HCT116 (cell line): ENCODE measurements around the gene LLGL2. TPM values are rescaled to one million over a fixed set of nuclear protein-coding genes. Genes with fewer than 3 reads are reported as not detected.
A peak's percentile ranks its signal among the peaks of the same experiment; 100 is the strongest.

ENCODE experiments used
- ATAC-seq: fragments of 200-7000 bp; cut with Tn5 transposase; 2 replicates; pipeline ENCODE4 v1.9.1; 2020; ENCODE audit warnings: mild to moderate bottlenecking, moderate library complexity
- BruUV-seq: library from RNA; stranded (reverse); fragments of 400-500 nt; replicated peaks from 2 replicates; lab custom pipeline; 2021; lab: Mats Ljungman, UMichigan
- CTCF ChIA-PET: fragments of 300-600 bp; sonication (Branson Sonifier 250); formaldehyde crosslinking; loops from one replicate; lab custom pipeline; 2021; ENCODE audit warnings: antibody characterized with exemption; lab: Charles Lee
- POLR2A ChIA-PET: fragments of 300-600, 350-600 bp; sonication (Branson Sonifier 250); formaldehyde crosslinking; loops from one replicate; lab custom pipeline; 2021; ENCODE audit warnings: antibody characterized with exemption; lab: Charles Lee
- RAD21 ChIA-PET, 2 experiments: fragments of 300-600 bp; sonication (Branson Sonifier 250); formaldehyde crosslinking; loops; one replicate each; lab custom pipeline; 2023; ENCODE audit warnings: low total read pairs in 2 of 2; ENCODE audit not compliant: uncharacterized antibody in 2 of 2, unreplicated experiment in 2 of 2, low non-redundant PET in 1 of 2; lab: Charles Lee
- DNase-seq: peaks from one replicate; pipeline ENCODE4 v3.0.0-alpha.2; 2010; ENCODE audit warnings: low read depth, low spot score
- H2AFZ ChIP-seq: fragments of 200-600 bp; shearing (Covaris generic), sonication (generic); 2 replicates; pipeline ENCODE4 v1.6.1; 2017; ENCODE audit warnings: low read depth, mixed run types, mixed read lengths, antibody characterized with exemption, low read length; ENCODE audit not compliant: poor library complexity, severe bottlenecking
- H3K27ac ChIP-seq: 2 replicates; pipeline ENCODE4 v1.5.1; 2012; ENCODE audit warnings: low read depth, low read length
- H3K27me3 ChIP-seq: fragments of 200-600 bp; sonication (generic); 2 replicates; pipeline ENCODE4 v1.6.1; 2016; ENCODE audit warnings: mixed run types, low read length, mixed read lengths; ENCODE audit not compliant: insufficient read depth
- H3K36me3 ChIP-seq, 2 experiments: fragments of 200-500 bp in 1 of 2; fragments of 200-600 bp in 1 of 2; sonication (Bioruptor generic) in 1 of 2; sonication (generic) in 1 of 2; 2 replicates each; pipeline versions ENCODE4 v1.5.1 to v1.6.1; 2014 to 2016; ENCODE audit warnings: low read length in 2 of 2, inconsistent platforms in 1 of 2, mixed read lengths in 1 of 2, mixed run types in 1 of 2; ENCODE audit not compliant: insufficient read depth in 2 of 2, control insufficient read depth in 1 of 2
- H3K4me1 ChIP-seq, 2 experiments: fragments of 200-600 bp in 1 of 2; sonication (generic) in 1 of 2; 2 replicates each; pipeline versions ENCODE4 v1.5.1 to v1.6.1; 2012 to 2017; ENCODE audit warnings: low read length in 2 of 2, inconsistent platforms in 1 of 2, mild to moderate bottlenecking in 1 of 2, mixed read lengths in 1 of 2, mixed run types in 1 of 2, moderate library complexity in 1 of 2; ENCODE audit not compliant: insufficient read depth in 2 of 2, control insufficient read depth in 1 of 2
- H3K4me2 ChIP-seq: fragments of 200-600 bp; sonication (generic); 2 replicates; pipeline ENCODE4 v1.6.1; 2017; ENCODE audit warnings: mixed run types, low read length, mixed read lengths
- H3K4me3 ChIP-seq, 2 experiments: fragments of 200-600 bp in 1 of 2; sonication (generic) in 1 of 2; replicated peaks in 1 of 2; 2 replicates each; pipeline ENCODE4 v1.5.1; 2011 to 2016; ENCODE audit warnings: low read length in 2 of 2, control low read depth in 1 of 2, low read depth in 1 of 2, mild to moderate bottlenecking in 1 of 2, mixed read lengths in 1 of 2, mixed run types in 1 of 2
- H3K79me2 ChIP-seq: fragments of 200-600 bp; sonication (generic); 2 replicates; pipeline ENCODE4 v1.6.1; 2017; ENCODE audit warnings: mild to moderate bottlenecking, mixed run types, low read length, moderate library complexity, mixed read lengths; ENCODE audit not compliant: insufficient read depth
- H3K9ac ChIP-seq: fragments of 200-600 bp; sonication (generic); 2 replicates; pipeline ENCODE4 v1.6.1; 2016; ENCODE audit warnings: low read length, mixed read lengths
- H3K9me2 ChIP-seq: fragments of 200-600 bp; sonication (generic), shearing (Covaris generic); 2 replicates; pipeline ENCODE4 v1.6.1; 2017; ENCODE audit warnings: mixed run types, mild to moderate bottlenecking, moderate library complexity; ENCODE audit not compliant: insufficient read depth
- H3K9me3 ChIP-seq, 2 experiments: fragments of 200-500 bp in 1 of 2; fragments of 200-600 bp in 1 of 2; sonication (Bioruptor generic) in 1 of 2; sonication (generic) in 1 of 2; 2 replicates each; pipeline ENCODE4 v1.6.1; 2014 to 2017; ENCODE audit warnings: low read length in 2 of 2, mixed read lengths in 2 of 2, inconsistent platforms in 1 of 2, low read depth in 1 of 2, mild to moderate bottlenecking in 1 of 2, mixed run types in 1 of 2, moderate library complexity in 1 of 2; ENCODE audit not compliant: control insufficient read depth in 1 of 2, insufficient read depth in 1 of 2
- H4K20me1 ChIP-seq: fragments of 200-600 bp; sonication (generic), shearing (Covaris generic); 2 replicates; pipeline ENCODE4 v1.6.1; 2017; ENCODE audit warnings: mixed run types, mild to moderate bottlenecking, moderate library complexity; ENCODE audit not compliant: insufficient read depth
- CBX3 ChIP-seq: IDR thresholded peaks from 2 replicates; pipeline ENCODE4 v1.6.1; 2012; ENCODE audit warnings: low read depth
- EGR1 ChIP-seq: IDR thresholded peaks from 2 replicates; pipeline ENCODE4 v1.6.1; 2012; ENCODE audit warnings: low read depth
- ELF1 ChIP-seq: IDR thresholded peaks from 2 replicates; pipeline ENCODE4 v1.6.1; 2012; ENCODE audit warnings: low read depth, borderline replicate concordance
- EZH2 ChIP-seq: fragments of 200-600 bp; sonication (generic); IDR thresholded peaks from 2 replicates; pipeline ENCODE4 v1.6.1; 2017; ENCODE audit warnings: antibody characterized with exemption, mixed run types
- EZH2phosphoT487 ChIP-seq: fragments of 200-600 bp; IDR thresholded peaks from 2 replicates; pipeline ENCODE4 v1.6.1; 2018; ENCODE audit warnings: antibody characterized with exemption, borderline replicate concordance
- JUND ChIP-seq: IDR thresholded peaks from 2 replicates; pipeline ENCODE4 v1.6.1; 2012
- POLR2A ChIP-seq: IDR thresholded peaks from 2 replicates; pipeline ENCODE4 v1.7.0; 2011; ENCODE audit warnings: borderline replicate concordance; ENCODE audit not compliant: insufficient read depth, insufficient read length; ENCODE audit errors: extremely low read depth
- POLR2AphosphoS5 ChIP-seq: IDR thresholded peaks from 2 replicates; pipeline ENCODE4 v1.6.1; 2011; ENCODE audit warnings: mild to moderate bottlenecking, low read depth, low read length, moderate library complexity
- RAD21 ChIP-seq: IDR thresholded peaks from 2 replicates; pipeline ENCODE4 v1.6.1; 2012; ENCODE audit warnings: low read depth, mild to moderate bottlenecking
- SIN3A ChIP-seq: IDR thresholded peaks from 2 replicates; pipeline ENCODE4 v1.6.1; 2012; ENCODE audit warnings: low read depth
- SP1 ChIP-seq: IDR thresholded peaks from 2 replicates; pipeline ENCODE4 v1.6.1; 2012; ENCODE audit warnings: low read depth
- SRF ChIP-seq: IDR thresholded peaks from 2 replicates; pipeline ENCODE4 v1.6.1; 2012; ENCODE audit warnings: low read depth
- TCF7L2 ChIP-seq: IDR thresholded peaks from 2 replicates; pipeline ENCODE4 v1.7.0; 2011; ENCODE audit warnings: borderline replicate concordance, inconsistent platforms; ENCODE audit not compliant: insufficient read depth, insufficient read length; ENCODE audit errors: extremely low read depth
- YY1 ChIP-seq: IDR thresholded peaks from 2 replicates; pipeline ENCODE4 v1.6.1; 2011; ENCODE audit warnings: low read length, low read depth, moderate library complexity, mild to moderate bottlenecking; ENCODE audit not compliant: insufficient replicate concordance; ENCODE audit errors: extremely low read depth
- ZFX ChIP-seq: fragments of 450-650 bp; IDR thresholded peaks from 2 replicates; pipeline ENCODE4 v1.6.1; 2017
- ZNF274 ChIP-seq: fragments of 200-500 bp; sonication (Bioruptor generic); IDR thresholded peaks from 2 replicates; pipeline ENCODE4 v1.6.1; 2014; ENCODE audit warnings: mild to moderate bottlenecking, low read depth, low read length, inconsistent platforms
- intact Hi-C: fragments of 100-400 bp; cut with micrococcal nuclease; formaldehyde crosslinking; loops from 2 replicates; pipeline ENCODE4 v1.10.0; 2022
- total RNA-seq: library from RNA; stranded (reverse); gene quantifications from one replicate; pipeline ENCODE4 v1.2.1, GENCODE V29; 2021; ENCODE audit not compliant: unreplicated experiment
- TF ChIP-seq, protein P1 (sequence below): IDR thresholded peaks from 2 replicates; pipeline ENCODE4 v1.6.1; 2012
- TF ChIP-seq, protein P2 (sequence below), 3 experiments: fragments of 200-600 bp in 1 of 3; sonication (generic) in 1 of 3; IDR thresholded peaks in 2 of 3; conservative IDR thresholded peaks in 1 of 3; 2 replicates each; pipeline ENCODE4 v1.5.1; 2012 to 2017; ENCODE audit warnings: low read depth in 2 of 3, low read length in 2 of 3, antibody characterized with exemption in 1 of 3, borderline replicate concordance in 1 of 3, control low read depth in 1 of 3, mild to moderate bottlenecking in 1 of 3, mixed read lengths in 1 of 3, mixed run types in 1 of 3, moderate library complexity in 1 of 3; ENCODE audit not compliant: insufficient read depth in 1 of 3
- TF ChIP-seq, protein P3 (sequence below): IDR thresholded peaks from 2 replicates; pipeline ENCODE4 v1.6.1; 2012; ENCODE audit warnings: low read depth
- TF ChIP-seq, protein P4 (sequence below): IDR thresholded peaks from 2 replicates; pipeline ENCODE4 v1.6.1; 2012

The LLGL2 gene
- total RNA-seq, 1 experiment from 2014 or later = 209 TPM

GRCh38 chr17:75555679-75556153 lies 30.2 kb downstream of the LLGL2 start:
- POLR2A ChIA-PET = no interaction called here

More at GRCh38 chr17:75555679-75556153, 30.2 kb downstream of the LLGL2 start:
- Histone ChIP-seq H2AFZ (no peak overlapping the region), H4K20me1 (no peaks in the 10 kb centered on the region), H3K36me3 (peaks cover 6 to 8% of the 10 kb centered on the region in 2 experiments; a peak in 3 of 4 replicates), H3K4me2 (peak overlapping the region; percentile 70; the same call in 1 of the 2 replicates), H3K9me3 (no peaks in the 10 kb centered on the region), H3K79me2 (peaks cover 27% of the 10 kb centered on the region; the same call in 1 of the 2 replicates), H3K9ac (no peak overlapping the region), H3K27me3 (no peaks in the 10 kb centered on the region), H3K9me2 (no peaks in the 10 kb centered on the region), H3K27ac (peak overlapping the region; percentile 86; the same call in 1 of the 2 replicates), H3K4me1 (peaks cover 38 to 44% of the 10 kb centered on the region in 2 experiments), H3K4me3 (no peak overlapping the region)
- ATAC-seq = no peak
- TF ChIP-seq ZNF274 (no peak), YY1 (no peak), POLR2A (no peak), SP1 (no peak), EZH2 (no peak), EZH2phosphoT487 (no peak), RAD21 (no peak), JUND (no peak), SRF (no peak), CBX3 (no peak), EGR1 (no peak), ELF1 (no peak), ZFX (no peak), SIN3A (no peak), TCF7L2 (no peak), POLR2AphosphoS5 (no peak)
- TF ChIP-seq, protein P1, sequence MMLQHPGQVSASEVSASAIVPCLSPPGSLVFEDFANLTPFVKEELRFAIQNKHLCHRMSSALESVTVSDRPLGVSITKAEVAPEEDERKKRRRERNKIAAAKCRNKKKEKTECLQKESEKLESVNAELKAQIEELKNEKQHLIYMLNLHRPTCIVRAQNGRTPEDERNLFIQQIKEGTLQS = no peak
- TF ChIP-seq, protein P2, sequence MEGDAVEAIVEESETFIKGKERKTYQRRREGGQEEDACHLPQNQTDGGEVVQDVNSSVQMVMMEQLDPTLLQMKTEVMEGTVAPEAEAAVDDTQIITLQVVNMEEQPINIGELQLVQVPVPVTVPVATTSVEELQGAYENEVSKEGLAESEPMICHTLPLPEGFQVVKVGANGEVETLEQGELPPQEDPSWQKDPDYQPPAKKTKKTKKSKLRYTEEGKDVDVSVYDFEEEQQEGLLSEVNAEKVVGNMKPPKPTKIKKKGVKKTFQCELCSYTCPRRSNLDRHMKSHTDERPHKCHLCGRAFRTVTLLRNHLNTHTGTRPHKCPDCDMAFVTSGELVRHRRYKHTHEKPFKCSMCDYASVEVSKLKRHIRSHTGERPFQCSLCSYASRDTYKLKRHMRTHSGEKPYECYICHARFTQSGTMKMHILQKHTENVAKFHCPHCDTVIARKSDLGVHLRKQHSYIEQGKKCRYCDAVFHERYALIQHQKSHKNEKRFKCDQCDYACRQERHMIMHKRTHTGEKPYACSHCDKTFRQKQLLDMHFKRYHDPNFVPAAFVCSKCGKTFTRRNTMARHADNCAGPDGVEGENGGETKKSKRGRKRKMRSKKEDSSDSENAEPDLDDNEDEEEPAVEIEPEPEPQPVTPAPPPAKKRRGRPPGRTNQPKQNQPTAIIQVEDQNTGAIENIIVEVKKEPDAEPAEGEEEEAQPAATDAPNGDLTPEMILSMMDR (IDR thresholded peaks at IDR 0.05 in 2 of 3, conservative IDR thresholded peaks at IDR 0.05 in 1 of 3; ENCODE audit: borderline replicate concordance in 1 of 3, insufficient read depth in 1 of 3, low read depth in 2 of 3, low read length in 2 of 3) = no peak
- TF ChIP-seq, protein P3, sequence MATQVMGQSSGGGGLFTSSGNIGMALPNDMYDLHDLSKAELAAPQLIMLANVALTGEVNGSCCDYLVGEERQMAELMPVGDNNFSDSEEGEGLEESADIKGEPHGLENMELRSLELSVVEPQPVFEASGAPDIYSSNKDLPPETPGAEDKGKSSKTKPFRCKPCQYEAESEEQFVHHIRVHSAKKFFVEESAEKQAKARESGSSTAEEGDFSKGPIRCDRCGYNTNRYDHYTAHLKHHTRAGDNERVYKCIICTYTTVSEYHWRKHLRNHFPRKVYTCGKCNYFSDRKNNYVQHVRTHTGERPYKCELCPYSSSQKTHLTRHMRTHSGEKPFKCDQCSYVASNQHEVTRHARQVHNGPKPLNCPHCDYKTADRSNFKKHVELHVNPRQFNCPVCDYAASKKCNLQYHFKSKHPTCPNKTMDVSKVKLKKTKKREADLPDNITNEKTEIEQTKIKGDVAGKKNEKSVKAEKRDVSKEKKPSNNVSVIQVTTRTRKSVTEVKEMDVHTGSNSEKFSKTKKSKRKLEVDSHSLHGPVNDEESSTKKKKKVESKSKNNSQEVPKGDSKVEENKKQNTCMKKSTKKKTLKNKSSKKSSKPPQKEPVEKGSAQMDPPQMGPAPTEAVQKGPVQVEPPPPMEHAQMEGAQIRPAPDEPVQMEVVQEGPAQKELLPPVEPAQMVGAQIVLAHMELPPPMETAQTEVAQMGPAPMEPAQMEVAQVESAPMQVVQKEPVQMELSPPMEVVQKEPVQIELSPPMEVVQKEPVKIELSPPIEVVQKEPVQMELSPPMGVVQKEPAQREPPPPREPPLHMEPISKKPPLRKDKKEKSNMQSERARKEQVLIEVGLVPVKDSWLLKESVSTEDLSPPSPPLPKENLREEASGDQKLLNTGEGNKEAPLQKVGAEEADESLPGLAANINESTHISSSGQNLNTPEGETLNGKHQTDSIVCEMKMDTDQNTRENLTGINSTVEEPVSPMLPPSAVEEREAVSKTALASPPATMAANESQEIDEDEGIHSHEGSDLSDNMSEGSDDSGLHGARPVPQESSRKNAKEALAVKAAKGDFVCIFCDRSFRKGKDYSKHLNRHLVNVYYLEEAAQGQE = no peak
- TF ChIP-seq, protein P4, sequence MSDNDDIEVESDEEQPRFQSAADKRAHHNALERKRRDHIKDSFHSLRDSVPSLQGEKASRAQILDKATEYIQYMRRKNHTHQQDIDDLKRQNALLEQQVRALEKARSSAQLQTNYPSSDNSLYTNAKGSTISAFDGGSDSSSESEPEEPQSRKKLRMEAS = no peak
- ChIA-PET CTCF (interaction anchor here (2.0 kb wide), 1 partner anchor 77 kb away, joined by 4 read pairs; the partner anchor contains the start of gene SMIM5), RAD21 (no interaction called here)
- intact Hi-C loops = no loop called here
- BruUV-seq = no TSS peak
- no peak for DNase-seq
